IMR-90 (cell line): ENCODE data around the gene KRTAP12-1. TPM values are rescaled to one million over a fixed set of nuclear protein-coding genes. Genes with fewer than 3 reads are reported as not detected.

Experiments used
- ATAC-seq: fragments of 200-7000 bp; cut with Tn5 transposase; 2 replicates; pipeline ENCODE4 v1.9.1; 2020; ENCODE audit warnings: low read depth, mild to moderate bottlenecking, moderate library complexity
- BruUV-seq: library from RNA; stranded (reverse); fragments of 400-500 nt; replicated peaks from 2 replicates; lab custom pipeline; 2021; lab: Mats Ljungman, UMichigan
- CTCF ChIA-PET: fragments of 300-600 bp; formaldehyde crosslinking; extraction: SDS; loops from one replicate; lab custom pipeline; 2021; ENCODE audit warnings: antibody characterized with exemption; lab: Yijun Ruan, JAX
- POLR2A ChIA-PET: fragments of 300-600 bp; sonication (Branson Sonifier 250); formaldehyde crosslinking; loops from one replicate; lab custom pipeline; 2022; ENCODE audit warnings: antibody characterized with exemption; ENCODE audit not compliant: unreplicated experiment; lab: Charles Lee
- DNase-seq: peaks from one replicate; pipeline ENCODE4 v3.0.0; 2013
- H2AFZ ChIP-seq: replicated peaks from 2 replicates; pipeline ENCODE3; 2013; ENCODE audit warnings: low read length, mild to moderate bottlenecking; ENCODE audit not compliant: poor library complexity
- H2AK5ac ChIP-seq: 2 replicates; pipeline ENCODE4 v1.6.1; 2013; ENCODE audit warnings: low read depth, low read length, inconsistent platforms
- H2AK9ac ChIP-seq: replicated peaks from 2 replicates; pipeline ENCODE3; 2013; ENCODE audit warnings: mild to moderate bottlenecking, low read depth, low read length, moderate library complexity; ENCODE audit not compliant: poor library complexity
- H2BK120ac ChIP-seq: 2 replicates; pipeline ENCODE4 v1.6.1; 2013; ENCODE audit warnings: low read depth, low read length, inconsistent platforms
- H2BK15ac ChIP-seq: 3 replicates; pipeline ENCODE4 v1.6.1; 2013; ENCODE audit warnings: low read depth, low read length, inconsistent platforms
- H2BK20ac ChIP-seq: 2 replicates; pipeline ENCODE4 v1.6.1; 2013; ENCODE audit warnings: low read depth, mild to moderate bottlenecking, inconsistent platforms, low read length, moderate library complexity
- H2BK5ac ChIP-seq: 2 replicates; pipeline ENCODE4 v1.6.1; 2013; ENCODE audit warnings: mild to moderate bottlenecking, low read depth, low read length, inconsistent platforms; ENCODE audit not compliant: poor library complexity, severe bottlenecking
- H3K14ac ChIP-seq: replicated peaks from 2 replicates; pipeline ENCODE4 v1.6.1; 2013; ENCODE audit warnings: low read depth, low read length, inconsistent platforms
- H3K18ac ChIP-seq: 2 replicates; pipeline ENCODE4 v1.6.1; 2013; ENCODE audit warnings: low read depth, low read length, control low read depth
- H3K23ac ChIP-seq: 2 replicates; pipeline ENCODE4 v1.6.1; 2013; ENCODE audit warnings: low read depth, low read length, inconsistent platforms
- H3K27ac ChIP-seq: 2 replicates; pipeline ENCODE4 v1.5.1; 2013; ENCODE audit warnings: mild to moderate bottlenecking, control low read depth, low read length; ENCODE audit not compliant: insufficient read depth
- H3K27me3 ChIP-seq: 2 replicates; pipeline ENCODE4 v1.6.1; 2013; ENCODE audit warnings: low read length; ENCODE audit not compliant: control insufficient read depth, insufficient read depth
- H3K36me3 ChIP-seq: 2 replicates; pipeline ENCODE4 v1.6.1; 2013; ENCODE audit warnings: low read length, mixed read lengths; ENCODE audit not compliant: control insufficient read depth, insufficient read depth
- H3K4ac ChIP-seq: 2 replicates; pipeline ENCODE4 v1.6.1; 2013; ENCODE audit warnings: low read depth, low read length, inconsistent platforms
- H3K4me1 ChIP-seq: 2 replicates; pipeline ENCODE4 v1.6.1; 2013; ENCODE audit warnings: low read length, mixed read lengths; ENCODE audit not compliant: control insufficient read depth, insufficient read depth
- H3K4me2 ChIP-seq: 2 replicates; pipeline ENCODE4 v1.6.1; 2013; ENCODE audit warnings: low read depth, mild to moderate bottlenecking, control low read depth, low read length, moderate library complexity
- H3K4me3 ChIP-seq: 2 replicates; pipeline ENCODE4 v1.5.1; 2013; ENCODE audit warnings: low read depth, mild to moderate bottlenecking, control low read depth, low read length, moderate library complexity; ENCODE audit not compliant: insufficient read depth
- H3K56ac ChIP-seq: 2 replicates; pipeline ENCODE4 v1.6.1; 2013; ENCODE audit warnings: low read length, inconsistent platforms; ENCODE audit not compliant: insufficient read depth; ENCODE audit errors: extremely low read depth
- H3K79me1 ChIP-seq, 2 experiments: 2 replicates each; pipeline ENCODE4 v1.6.1; 2013; ENCODE audit warnings: low read length in 2 of 2, inconsistent platforms in 1 of 2, low read depth in 1 of 2
- H3K9ac ChIP-seq: 2 replicates; pipeline ENCODE4 v1.6.1; 2013; ENCODE audit warnings: low read depth, low read length, control low read depth
- H3K9me1 ChIP-seq: 2 replicates; pipeline ENCODE4 v1.6.1; 2013; ENCODE audit warnings: low read length, inconsistent platforms; ENCODE audit not compliant: insufficient read depth
- H3K9me3 ChIP-seq: 2 replicates; pipeline ENCODE4 v1.6.1; 2013; ENCODE audit warnings: low read length; ENCODE audit not compliant: control insufficient read depth, insufficient read depth
- H4K20me1 ChIP-seq: 2 replicates; pipeline ENCODE4 v1.6.1; 2013; ENCODE audit warnings: low read length, inconsistent platforms; ENCODE audit not compliant: insufficient read depth
- H4K5ac ChIP-seq: 2 replicates; pipeline ENCODE4 v1.6.1; 2013; ENCODE audit warnings: mild to moderate bottlenecking, low read depth, low read length, control low read depth
- H4K8ac ChIP-seq, 2 experiments: 2 replicates each; pipeline ENCODE4 v1.6.1; 2013; ENCODE audit warnings: low read depth in 2 of 2, low read length in 2 of 2, control low read depth in 1 of 2, inconsistent platforms in 1 of 2
- H4K91ac ChIP-seq: 2 replicates; pipeline ENCODE4 v1.6.1; 2013; ENCODE audit warnings: low read depth, low read length, inconsistent platforms; ENCODE audit not compliant: insufficient read depth
- BHLHE40 ChIP-seq: fragments of 150-350 bp; IDR thresholded peaks from 2 replicates; pipeline ENCODE4 v1.6.1; 2016; ENCODE audit warnings: mild to moderate bottlenecking, low read depth, low read length
- CEBPB ChIP-seq: IDR thresholded peaks from 2 replicates; pipeline ENCODE4 v1.6.1; 2012; ENCODE audit warnings: low read depth, low read length, improper control_type of control experiment
- CTCF ChIP-seq: conservative IDR thresholded peaks from 2 replicates; pipeline ENCODE4 v1.5.1; 2012; ENCODE audit warnings: mild to moderate bottlenecking, low read depth, low read length, improper control_type of control experiment
- FOS ChIP-seq: fragments of 150-350 bp; IDR thresholded peaks from 2 replicates; pipeline ENCODE4 v1.6.1; 2016; ENCODE audit warnings: low read depth, low read length
- MAFK ChIP-seq: IDR thresholded peaks from 2 replicates; pipeline ENCODE4 v1.6.1; 2012; ENCODE audit warnings: low read depth, low read length, improper control_type of control experiment
- MAZ ChIP-seq: IDR thresholded peaks from 2 replicates; pipeline ENCODE4 v1.6.1; 2012; ENCODE audit warnings: low read depth, mild to moderate bottlenecking, low read length, improper control_type of control experiment, moderate library complexity, borderline replicate concordance
- NFE2L2 ChIP-seq: fragments of 150-350 bp; IDR thresholded peaks from 2 replicates; pipeline ENCODE4 v1.6.1; 2016; ENCODE audit warnings: low read depth, mild to moderate bottlenecking, low read length
- POLR2A ChIP-seq: IDR thresholded peaks from 2 replicates; pipeline ENCODE4 v1.6.1; 2012; ENCODE audit warnings: mild to moderate bottlenecking, low read depth, low read length
- RAD21 ChIP-seq: IDR thresholded peaks from 2 replicates; pipeline ENCODE4 v1.6.1; 2012; ENCODE audit warnings: low read length, improper control_type of control experiment
- RCOR1 ChIP-seq: IDR thresholded peaks from 2 replicates; pipeline ENCODE4 v1.6.1; 2012; ENCODE audit warnings: mild to moderate bottlenecking, low read length, improper control_type of control experiment; ENCODE audit not compliant: insufficient replicate concordance
- RFX5 ChIP-seq: IDR thresholded peaks from 2 replicates; pipeline ENCODE4 v1.8.0; 2012; ENCODE audit warnings: low read depth, mild to moderate bottlenecking, low read length, moderate library complexity
- SMC3 ChIP-seq: fragments of 150-350 bp; IDR thresholded peaks from 2 replicates; pipeline ENCODE4 v1.6.1; 2016; ENCODE audit warnings: low read depth, mild to moderate bottlenecking, antibody characterized with exemption, low read length, moderate library complexity
- USF2 ChIP-seq: fragments of 150-350 bp; IDR thresholded peaks from 2 replicates; pipeline ENCODE4 v1.6.1; 2017; ENCODE audit warnings: mild to moderate bottlenecking, antibody characterized with exemption, low read length, low read depth
- WGBS, 2 experiments: methylation state at CpG; one replicate each; pipeline versions ENCODE4 v1.1.5 to v1.1.7; 2013; ENCODE audit warnings: missing lambda C conversion rate in 2 of 2; ENCODE audit not compliant: insufficient read length in 1 of 2; ENCODE audit errors: extremely low coverage in 2 of 2; 5-methylcytosine and 5-hydroxymethylcytosine counted together
- dilution Hi-C: fragments of 300-500 bp; cut with HindIII; formaldehyde crosslinking; loops from one replicate; pipeline ENCODE4 v1.14.3; 2018; ENCODE audit warnings: low sequenced_read_pairs; ENCODE audit not compliant: unreplicated experiment
- in situ Hi-C: fragments of 300-500 bp; cut with MboI; formaldehyde crosslinking; loops from 3 replicates; pipeline ENCODE4 v1.14.3; 2019; ENCODE audit warnings: low sequenced_read_pairs, inconsistent platforms, mixed read lengths
- intact Hi-C: fragments of 100-400 bp; cut with micrococcal nuclease; formaldehyde crosslinking; loops from 2 replicates; pipeline ENCODE4 v1.10.0; 2022
- polyA plus RNA-seq, 3 experiments: library from polyadenylated mRNA; depleted of rRNA; stranded (reverse); fragments of >200 nt; gene quantifications; 2 replicates each; pipeline ENCODE4 v1.2.3, GENCODE V29; 2012; ENCODE audit warnings: low replicate concordance in 1 of 3
- total RNA-seq: library from RNA; depleted of rRNA; stranded (reverse); fragments of >200 nt; gene quantifications from 2 replicates; pipeline ENCODE4 v1.2.3, GENCODE V29; 2012
- TF ChIP-seq, protein P1 (sequence below): fragments of 150-350 bp; IDR thresholded peaks from 2 replicates; pipeline ENCODE4 v1.6.1; 2016; ENCODE audit warnings: low read depth, mild to moderate bottlenecking, low read length, moderate library complexity, borderline replicate concordance

KRTAP12-1 gene
- total and polyA plus RNA-seq, 2 of the 4 experiments (the other 2 are of a cell fraction): not detected

DNA sequence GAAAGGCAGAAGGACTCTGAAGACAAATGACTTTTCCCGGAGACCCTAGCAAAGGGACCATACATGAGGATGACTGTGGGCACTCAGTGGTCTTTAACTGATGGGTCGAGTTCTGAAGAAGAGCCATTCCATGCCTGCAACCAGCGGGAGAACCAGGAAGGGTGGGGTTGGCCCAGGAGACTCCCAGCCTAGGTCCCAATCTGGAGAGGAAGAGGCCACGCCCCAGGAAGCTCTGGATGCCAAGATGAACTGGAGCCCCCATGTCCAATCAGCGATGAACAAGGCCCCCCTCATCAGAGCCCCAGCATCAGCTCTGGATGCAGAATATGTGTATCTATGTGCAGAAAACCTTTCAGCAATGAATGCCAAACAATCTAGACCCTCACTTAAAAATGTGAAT is 41.2 kb downstream of the KRTAP12-1 start:
- Histone ChIP-seq H4K5ac (no peak overlapping the region), H2AFZ (no peak overlapping the region), H3K18ac (no peak overlapping the region), H3K4me2 (no peak overlapping the region), H4K91ac (no peak overlapping the region), H4K20me1 (no peaks in the 10 kb centered on the region), H3K9ac (no peak overlapping the region), H3K23ac (no peak overlapping the region), H3K27me3 (no peaks in the 10 kb centered on the region; the same call in 1 of the 2 replicates), H2BK20ac (no peak overlapping the region), H2BK5ac (no peak overlapping the region), H2BK120ac (no peak overlapping the region), H3K56ac (no peak overlapping the region), H4K8ac (no peak overlapping the region), H3K27ac (no peak overlapping the region), H3K79me1 (no peaks in the 10 kb centered on the region), H2AK9ac (no peak overlapping the region), H3K9me1 (no peaks in the 10 kb centered on the region), H3K36me3 (no peaks in the 10 kb centered on the region), H2AK5ac (no peak overlapping the region), H3K4me1 (no peaks in the 10 kb centered on the region), H3K9me3 (peaks cover 10% of the 10 kb centered on the region), H3K4ac (no peak overlapping the region), H3K14ac (no peak overlapping the region), H3K4me3 (no peak overlapping the region), H2BK15ac (no peak overlapping the region)
- dilution Hi-C loops (no loop called here), in situ Hi-C loops (no loop called here), intact Hi-C loops (no loop called here)
- no peak for TF ChIP-seq RCOR1
- no peak for TF ChIP-seq USF2
- no peak for TF ChIP-seq CEBPB
- no peak for TF ChIP-seq MAFK
- TF ChIP-seq POLR2A: no peak
- no peak for TF ChIP-seq SMC3
- TF ChIP-seq NFE2L2: no peak
- no peak for TF ChIP-seq CTCF
- TF ChIP-seq FOS: no peak
- TF ChIP-seq MAZ: no peak
- TF ChIP-seq, protein P1, sequence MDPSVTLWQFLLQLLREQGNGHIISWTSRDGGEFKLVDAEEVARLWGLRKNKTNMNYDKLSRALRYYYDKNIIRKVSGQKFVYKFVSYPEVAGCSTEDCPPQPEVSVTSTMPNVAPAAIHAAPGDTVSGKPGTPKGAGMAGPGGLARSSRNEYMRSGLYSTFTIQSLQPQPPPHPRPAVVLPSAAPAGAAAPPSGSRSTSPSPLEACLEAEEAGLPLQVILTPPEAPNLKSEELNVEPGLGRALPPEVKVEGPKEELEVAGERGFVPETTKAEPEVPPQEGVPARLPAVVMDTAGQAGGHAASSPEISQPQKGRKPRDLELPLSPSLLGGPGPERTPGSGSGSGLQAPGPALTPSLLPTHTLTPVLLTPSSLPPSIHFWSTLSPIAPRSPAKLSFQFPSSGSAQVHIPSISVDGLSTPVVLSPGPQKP: no peak
- no peak for TF ChIP-seq BHLHE40
- no peak for TF ChIP-seq RAD21
- no peak for TF ChIP-seq RFX5
- BruUV-seq: no TSS peak
- 83% methylated on average over 2 of the region's 5 CpGs; no CpG with 5 or more reads in 1 of the 2 experiments for WGBS, 2 experiments
- ChIA-PET CTCF (no interaction called here), POLR2A (no interaction called here)
- DNase-seq (no peak), ATAC-seq (no peak)
